ENCODE measurements around the gene CBX6.

CBX6 gene

DNA sequence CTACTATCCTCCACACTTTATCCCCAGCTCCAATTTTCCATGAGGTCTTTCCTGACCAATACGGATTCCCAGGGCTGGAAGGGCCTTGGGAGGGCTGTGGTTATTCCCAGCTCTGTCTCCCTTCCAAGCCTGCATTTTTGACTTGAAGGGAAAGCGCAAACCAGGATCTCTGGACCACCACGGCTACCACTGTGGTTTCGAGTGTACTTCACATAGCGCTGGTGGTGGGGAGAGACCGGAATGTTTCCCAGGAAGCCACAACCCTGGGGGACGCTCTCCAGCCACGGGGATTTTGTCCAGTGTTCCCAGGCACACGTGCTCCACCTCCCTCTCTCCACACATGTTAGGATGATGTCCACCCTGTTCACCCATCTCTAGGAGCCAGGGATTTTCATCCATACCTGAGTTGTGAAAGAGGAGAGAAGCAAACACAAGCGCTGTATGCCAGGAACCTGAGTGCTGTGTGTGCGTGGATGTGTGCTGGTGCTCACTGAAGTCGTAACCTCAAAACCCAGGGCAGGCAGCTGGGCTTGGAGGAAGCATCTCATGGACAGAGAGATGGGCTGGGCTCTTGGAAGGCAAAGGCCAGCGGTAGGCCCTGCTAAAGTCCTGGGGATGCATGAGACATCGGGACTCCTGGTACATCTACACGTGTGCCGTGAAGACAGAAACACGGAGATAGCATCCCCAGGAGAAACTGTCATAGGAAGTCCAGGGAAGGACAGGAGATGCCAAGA, 26.8 kb downstream of the CBX6 start:
- no peak for ATAC-seq
- no peak for TF ChIP-seq OSR1 (CRISPR knock-in tag; IDR thresholded peaks at IDR 0.05)
- TF ChIP-seq, protein P1, sequence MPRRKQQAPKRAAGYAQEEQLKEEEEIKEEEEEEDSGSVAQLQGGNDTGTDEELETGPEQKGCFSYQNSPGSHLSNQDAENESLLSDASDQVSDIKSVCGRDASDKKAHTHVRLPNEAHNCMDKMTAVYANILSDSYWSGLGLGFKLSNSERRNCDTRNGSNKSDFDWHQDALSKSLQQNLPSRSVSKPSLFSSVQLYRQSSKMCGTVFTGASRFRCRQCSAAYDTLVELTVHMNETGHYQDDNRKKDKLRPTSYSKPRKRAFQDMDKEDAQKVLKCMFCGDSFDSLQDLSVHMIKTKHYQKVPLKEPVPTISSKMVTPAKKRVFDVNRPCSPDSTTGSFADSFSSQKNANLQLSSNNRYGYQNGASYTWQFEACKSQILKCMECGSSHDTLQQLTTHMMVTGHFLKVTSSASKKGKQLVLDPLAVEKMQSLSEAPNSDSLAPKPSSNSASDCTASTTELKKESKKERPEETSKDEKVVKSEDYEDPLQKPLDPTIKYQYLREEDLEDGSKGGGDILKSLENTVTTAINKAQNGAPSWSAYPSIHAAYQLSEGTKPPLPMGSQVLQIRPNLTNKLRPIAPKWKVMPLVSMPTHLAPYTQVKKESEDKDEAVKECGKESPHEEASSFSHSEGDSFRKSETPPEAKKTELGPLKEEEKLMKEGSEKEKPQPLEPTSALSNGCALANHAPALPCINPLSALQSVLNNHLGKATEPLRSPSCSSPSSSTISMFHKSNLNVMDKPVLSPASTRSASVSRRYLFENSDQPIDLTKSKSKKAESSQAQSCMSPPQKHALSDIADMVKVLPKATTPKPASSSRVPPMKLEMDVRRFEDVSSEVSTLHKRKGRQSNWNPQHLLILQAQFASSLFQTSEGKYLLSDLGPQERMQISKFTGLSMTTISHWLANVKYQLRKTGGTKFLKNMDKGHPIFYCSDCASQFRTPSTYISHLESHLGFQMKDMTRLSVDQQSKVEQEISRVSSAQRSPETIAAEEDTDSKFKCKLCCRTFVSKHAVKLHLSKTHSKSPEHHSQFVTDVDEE (CRISPR knock-in tag; IDR thresholded peaks at IDR 0.05), result no peak
- no peak for TF ChIP-seq ZFP30 (CRISPR knock-in tag; IDR thresholded peaks at IDR 0.05)
- TF ChIP-seq ZNF8 (CRISPR knock-in tag; IDR thresholded peaks at IDR 0.05), result no peak
- TF ChIP-seq ESRRG (CRISPR knock-in tag; IDR thresholded peaks at IDR 0.05), result no peak

DNA sequence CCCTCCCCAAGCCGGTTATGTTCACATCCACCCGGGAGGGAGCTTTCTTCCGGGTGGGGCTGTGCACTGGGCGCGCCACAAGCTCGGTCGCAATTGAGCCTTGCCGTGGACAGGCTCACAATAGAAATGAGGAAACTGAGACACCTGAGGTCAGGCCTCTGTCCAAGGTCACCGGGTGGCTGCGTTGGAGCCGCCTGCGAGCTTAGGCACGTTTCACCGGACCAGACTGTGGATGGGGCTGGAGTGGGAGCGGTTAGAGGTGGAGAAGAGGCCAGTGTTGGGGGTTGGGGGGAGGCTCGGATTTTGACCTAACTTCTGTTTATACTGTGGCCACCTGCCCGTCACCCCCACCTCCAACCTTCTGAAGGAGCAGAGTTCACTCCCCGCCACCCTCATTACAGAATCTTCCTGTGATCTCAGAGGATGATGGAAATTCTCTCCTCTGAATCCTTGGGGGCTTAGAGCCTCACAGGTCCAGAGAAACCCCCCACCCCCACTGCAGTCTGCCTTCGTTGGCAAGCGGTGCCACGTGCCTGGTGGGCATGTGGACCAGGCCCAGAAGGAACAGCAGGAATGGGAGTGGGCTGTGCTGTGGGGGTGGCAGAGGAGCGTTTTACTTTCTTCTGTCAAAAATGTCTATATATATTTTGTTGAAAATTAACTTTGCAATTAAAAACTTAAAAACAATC, 27.6 kb downstream of the CBX6 start:
- no peak for ATAC-seq
- TF ChIP-seq ZC3H10 (CRISPR knock-in tag; IDR thresholded peaks at IDR 0.05), result no peak
- no peak for TF ChIP-seq ISL1 (CRISPR knock-in tag; IDR thresholded peaks at IDR 0.05)
- TF ChIP-seq, protein P2, sequence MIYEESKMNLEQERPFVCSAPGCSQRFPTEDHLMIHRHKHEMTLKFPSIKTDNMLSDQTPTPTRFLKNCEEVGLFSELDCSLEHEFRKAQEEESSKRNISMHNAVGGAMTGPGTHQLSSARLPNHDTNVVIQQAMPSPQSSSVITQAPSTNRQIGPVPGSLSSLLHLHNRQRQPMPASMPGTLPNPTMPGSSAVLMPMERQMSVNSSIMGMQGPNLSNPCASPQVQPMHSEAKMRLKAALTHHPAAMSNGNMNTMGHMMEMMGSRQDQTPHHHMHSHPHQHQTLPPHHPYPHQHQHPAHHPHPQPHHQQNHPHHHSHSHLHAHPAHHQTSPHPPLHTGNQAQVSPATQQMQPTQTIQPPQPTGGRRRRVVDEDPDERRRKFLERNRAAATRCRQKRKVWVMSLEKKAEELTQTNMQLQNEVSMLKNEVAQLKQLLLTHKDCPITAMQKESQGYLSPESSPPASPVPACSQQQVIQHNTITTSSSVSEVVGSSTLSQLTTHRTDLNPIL (CRISPR knock-in tag; IDR thresholded peaks at IDR 0.05; ENCODE audit: low read depth), result no peak
- TF ChIP-seq ZFP30 (CRISPR knock-in tag; IDR thresholded peaks at IDR 0.05), result no peak

DNA sequence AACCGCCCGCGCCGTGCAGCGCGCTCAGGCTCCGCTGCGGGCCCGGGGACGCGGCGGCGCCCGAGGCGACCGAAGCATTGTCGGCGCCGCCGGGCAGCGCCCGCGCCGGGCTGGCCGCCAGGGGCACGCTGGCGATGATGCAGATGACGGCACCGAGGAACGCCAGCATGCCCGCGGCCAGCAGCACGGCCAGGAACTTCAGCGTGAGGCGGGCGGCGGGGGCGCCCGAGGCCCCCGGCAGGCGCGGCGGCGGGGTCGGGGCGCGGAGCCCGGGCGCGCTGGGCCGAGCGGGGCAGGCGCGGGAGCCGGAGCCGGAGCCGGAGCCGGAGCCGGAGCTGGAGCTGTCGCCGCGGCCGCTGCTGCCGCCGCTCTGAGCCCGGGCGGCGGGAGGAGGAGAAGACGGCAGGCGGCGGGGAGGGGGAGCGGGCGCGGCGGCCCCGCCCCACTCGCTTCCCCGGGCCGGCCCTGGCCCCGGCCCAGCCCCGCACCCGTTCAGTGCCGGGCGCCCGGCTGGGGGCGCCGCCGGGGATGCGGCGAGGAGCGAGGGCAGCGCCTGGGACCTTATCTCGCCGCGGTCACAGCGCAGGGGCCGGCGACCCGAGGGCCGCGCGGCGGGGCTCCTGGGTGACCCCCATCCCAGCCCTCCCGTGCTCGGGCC, 28.2 kb downstream of the CBX6 start, which contains the start of gene NPTXR:
NPTXR (minus strand) TSS at position 372 of the 658 bp plus-strand sequence.
- TF ChIP-seq ESRRG (CRISPR knock-in tag; IDR thresholded peaks at IDR 0.05), result no peak
- peak; percentile 22; the same call in 1 of the 3 replicates for ATAC-seq

DNA sequence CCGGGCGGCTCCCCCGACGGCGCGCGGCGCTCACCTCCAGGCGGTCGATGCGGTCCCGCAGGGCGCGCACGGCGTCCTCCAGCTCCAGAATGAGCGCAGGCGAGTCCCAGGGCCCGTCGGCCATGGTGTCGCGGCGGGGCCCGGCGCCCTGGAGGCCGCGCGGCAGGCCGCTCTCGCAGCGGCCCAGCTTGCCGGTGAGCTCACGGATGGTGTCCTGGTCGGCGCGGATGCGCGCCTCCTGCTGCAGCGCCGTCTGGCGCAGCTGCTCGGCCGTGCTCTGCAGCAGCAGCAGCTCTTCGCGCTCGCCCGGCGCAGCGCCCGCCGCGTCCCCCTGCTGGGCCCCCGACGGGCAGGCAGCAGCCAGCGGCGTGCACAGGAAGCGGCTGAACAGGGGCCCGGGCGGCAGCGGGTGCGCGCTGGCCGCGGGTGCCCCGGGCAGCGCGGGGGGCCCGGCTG, 28.8 kb downstream of the CBX6 start:
- ATAC-seq, result peak; percentile 76
- TF ChIP-seq, protein P3, sequence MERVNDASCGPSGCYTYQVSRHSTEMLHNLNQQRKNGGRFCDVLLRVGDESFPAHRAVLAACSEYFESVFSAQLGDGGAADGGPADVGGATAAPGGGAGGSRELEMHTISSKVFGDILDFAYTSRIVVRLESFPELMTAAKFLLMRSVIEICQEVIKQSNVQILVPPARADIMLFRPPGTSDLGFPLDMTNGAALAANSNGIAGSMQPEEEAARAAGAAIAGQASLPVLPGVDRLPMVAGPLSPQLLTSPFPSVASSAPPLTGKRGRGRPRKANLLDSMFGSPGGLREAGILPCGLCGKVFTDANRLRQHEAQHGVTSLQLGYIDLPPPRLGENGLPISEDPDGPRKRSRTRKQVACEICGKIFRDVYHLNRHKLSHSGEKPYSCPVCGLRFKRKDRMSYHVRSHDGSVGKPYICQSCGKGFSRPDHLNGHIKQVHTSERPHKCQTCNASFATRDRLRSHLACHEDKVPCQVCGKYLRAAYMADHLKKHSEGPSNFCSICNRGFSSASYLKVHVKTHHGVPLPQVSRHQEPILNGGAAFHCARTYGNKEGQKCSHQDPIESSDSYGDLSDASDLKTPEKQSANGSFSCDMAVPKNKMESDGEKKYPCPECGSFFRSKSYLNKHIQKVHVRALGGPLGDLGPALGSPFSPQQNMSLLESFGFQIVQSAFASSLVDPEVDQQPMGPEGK (CRISPR knock-in tag; IDR thresholded peaks at IDR 0.05; ENCODE audit: borderline replicate concordance), result no peak
- TF ChIP-seq ISL1 (CRISPR knock-in tag; IDR thresholded peaks at IDR 0.05) (no peak), ZNF8 (CRISPR knock-in tag; IDR thresholded peaks at IDR 0.05) (no peak), ZC3H10 (CRISPR knock-in tag; IDR thresholded peaks at IDR 0.05) (no peak), GLIS3 (CRISPR knock-in tag; IDR thresholded peaks at IDR 0.05) (no peak), ESRRG (CRISPR knock-in tag; IDR thresholded peaks at IDR 0.05) (no peak), PPARA (CRISPR knock-in tag; IDR thresholded peaks at IDR 0.05; ENCODE audit: borderline replicate concordance) (no peak), SNAI2 (CRISPR knock-in tag; IDR thresholded peaks at IDR 0.05) (no peak), ZNF70 (CRISPR knock-in tag; IDR thresholded peaks at IDR 0.05) (no peak), RARB (CRISPR knock-in tag; IDR thresholded peaks at IDR 0.05) (no peak), OSR1 (CRISPR knock-in tag; IDR thresholded peaks at IDR 0.05) (no peak)
- TF ChIP-seq, protein P2 (CRISPR knock-in tag; IDR thresholded peaks at IDR 0.05; ENCODE audit: low read depth), result no peak
- TF ChIP-seq, protein P1 (CRISPR knock-in tag; IDR thresholded peaks at IDR 0.05), result no peak
- TF ChIP-seq, protein P4, sequence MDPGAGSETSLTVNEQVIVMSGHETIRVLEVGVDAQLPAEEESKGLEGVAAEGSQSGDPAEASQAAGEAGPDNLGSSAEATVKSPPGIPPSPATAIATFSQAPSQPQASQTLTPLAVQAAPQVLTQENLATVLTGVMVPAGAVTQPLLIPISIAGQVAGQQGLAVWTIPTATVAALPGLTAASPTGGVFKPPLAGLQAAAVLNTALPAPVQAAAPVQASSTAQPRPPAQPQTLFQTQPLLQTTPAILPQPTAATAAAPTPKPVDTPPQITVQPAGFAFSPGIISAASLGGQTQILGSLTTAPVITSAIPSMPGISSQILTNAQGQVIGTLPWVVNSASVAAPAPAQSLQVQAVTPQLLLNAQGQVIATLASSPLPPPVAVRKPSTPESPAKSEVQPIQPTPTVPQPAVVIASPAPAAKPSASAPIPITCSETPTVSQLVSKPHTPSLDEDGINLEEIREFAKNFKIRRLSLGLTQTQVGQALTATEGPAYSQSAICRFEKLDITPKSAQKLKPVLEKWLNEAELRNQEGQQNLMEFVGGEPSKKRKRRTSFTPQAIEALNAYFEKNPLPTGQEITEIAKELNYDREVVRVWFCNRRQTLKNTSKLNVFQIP (CRISPR knock-in tag; IDR thresholded peaks at IDR 0.05; ENCODE audit: borderline replicate concordance, low read depth), result no peak
